HCT116 (cell line): ENCODE results near the gene UVSSA. TPM values are rescaled to one million over a fixed set of nuclear protein-coding genes. Genes with fewer than 3 reads are reported as not detected.

ENCODE experiments used
- ATAC-seq: fragments of 200-7000 bp; cut with Tn5 transposase; 2 replicates; pipeline ENCODE4 v1.9.1; 2020; ENCODE audit warnings: mild to moderate bottlenecking, moderate library complexity
- BruUV-seq: library from RNA; stranded (reverse); fragments of 400-500 nt; replicated peaks from 2 replicates; lab custom pipeline; 2021; lab: Mats Ljungman, UMichigan
- CTCF ChIA-PET: fragments of 300-600 bp; sonication (Branson Sonifier 250); formaldehyde crosslinking; loops from one replicate; lab custom pipeline; 2021; ENCODE audit warnings: antibody characterized with exemption; lab: Charles Lee
- POLR2A ChIA-PET: fragments of 300-600, 350-600 bp; sonication (Branson Sonifier 250); formaldehyde crosslinking; loops from one replicate; lab custom pipeline; 2021; ENCODE audit warnings: antibody characterized with exemption; lab: Charles Lee
- RAD21 ChIA-PET, 2 experiments: fragments of 300-600 bp; sonication (Branson Sonifier 250); formaldehyde crosslinking; loops; one replicate each; lab custom pipeline; 2023; ENCODE audit warnings: low total read pairs in 2 of 2; ENCODE audit not compliant: uncharacterized antibody in 2 of 2, unreplicated experiment in 2 of 2, low non-redundant PET in 1 of 2; lab: Charles Lee
- DNase-seq: peaks from one replicate; pipeline ENCODE4 v3.0.0-alpha.2; 2010; ENCODE audit warnings: low read depth, low spot score
- H2AFZ ChIP-seq: fragments of 200-600 bp; shearing (Covaris generic), sonication (generic); 2 replicates; pipeline ENCODE4 v1.6.1; 2017; ENCODE audit warnings: low read depth, mixed run types, mixed read lengths, antibody characterized with exemption, low read length; ENCODE audit not compliant: poor library complexity, severe bottlenecking
- H3K27ac ChIP-seq: 2 replicates; pipeline ENCODE4 v1.5.1; 2012; ENCODE audit warnings: low read depth, low read length
- H3K27me3 ChIP-seq: fragments of 200-600 bp; sonication (generic); 2 replicates; pipeline ENCODE4 v1.6.1; 2016; ENCODE audit warnings: mixed run types, low read length, mixed read lengths; ENCODE audit not compliant: insufficient read depth
- H3K36me3 ChIP-seq, 2 experiments: fragments of 200-500 bp in 1 of 2; fragments of 200-600 bp in 1 of 2; sonication (Bioruptor generic) in 1 of 2; sonication (generic) in 1 of 2; 2 replicates each; pipeline versions ENCODE4 v1.5.1 to v1.6.1; 2014 to 2016; ENCODE audit warnings: low read length in 2 of 2, inconsistent platforms in 1 of 2, mixed read lengths in 1 of 2, mixed run types in 1 of 2; ENCODE audit not compliant: insufficient read depth in 2 of 2, control insufficient read depth in 1 of 2
- H3K4me1 ChIP-seq, 2 experiments: fragments of 200-600 bp in 1 of 2; sonication (generic) in 1 of 2; 2 replicates each; pipeline versions ENCODE4 v1.5.1 to v1.6.1; 2012 to 2017; ENCODE audit warnings: low read length in 2 of 2, inconsistent platforms in 1 of 2, mild to moderate bottlenecking in 1 of 2, mixed read lengths in 1 of 2, mixed run types in 1 of 2, moderate library complexity in 1 of 2; ENCODE audit not compliant: insufficient read depth in 2 of 2, control insufficient read depth in 1 of 2
- H3K4me2 ChIP-seq: fragments of 200-600 bp; sonication (generic); 2 replicates; pipeline ENCODE4 v1.6.1; 2017; ENCODE audit warnings: mixed run types, low read length, mixed read lengths
- H3K4me3 ChIP-seq, 2 experiments: fragments of 200-600 bp in 1 of 2; sonication (generic) in 1 of 2; replicated peaks in 1 of 2; 2 replicates each; pipeline ENCODE4 v1.5.1; 2011 to 2016; ENCODE audit warnings: low read length in 2 of 2, control low read depth in 1 of 2, low read depth in 1 of 2, mild to moderate bottlenecking in 1 of 2, mixed read lengths in 1 of 2, mixed run types in 1 of 2
- H3K79me2 ChIP-seq: fragments of 200-600 bp; sonication (generic); 2 replicates; pipeline ENCODE4 v1.6.1; 2017; ENCODE audit warnings: mild to moderate bottlenecking, mixed run types, low read length, moderate library complexity, mixed read lengths; ENCODE audit not compliant: insufficient read depth
- H3K9ac ChIP-seq: fragments of 200-600 bp; sonication (generic); 2 replicates; pipeline ENCODE4 v1.6.1; 2016; ENCODE audit warnings: low read length, mixed read lengths
- H3K9me2 ChIP-seq: fragments of 200-600 bp; sonication (generic), shearing (Covaris generic); 2 replicates; pipeline ENCODE4 v1.6.1; 2017; ENCODE audit warnings: mixed run types, mild to moderate bottlenecking, moderate library complexity; ENCODE audit not compliant: insufficient read depth
- H3K9me3 ChIP-seq, 2 experiments: fragments of 200-500 bp in 1 of 2; fragments of 200-600 bp in 1 of 2; sonication (Bioruptor generic) in 1 of 2; sonication (generic) in 1 of 2; 2 replicates each; pipeline ENCODE4 v1.6.1; 2014 to 2017; ENCODE audit warnings: low read length in 2 of 2, mixed read lengths in 2 of 2, inconsistent platforms in 1 of 2, low read depth in 1 of 2, mild to moderate bottlenecking in 1 of 2, mixed run types in 1 of 2, moderate library complexity in 1 of 2; ENCODE audit not compliant: control insufficient read depth in 1 of 2, insufficient read depth in 1 of 2
- H4K20me1 ChIP-seq: fragments of 200-600 bp; sonication (generic), shearing (Covaris generic); 2 replicates; pipeline ENCODE4 v1.6.1; 2017; ENCODE audit warnings: mixed run types, mild to moderate bottlenecking, moderate library complexity; ENCODE audit not compliant: insufficient read depth
- CBX3 ChIP-seq: IDR thresholded peaks from 2 replicates; pipeline ENCODE4 v1.6.1; 2012; ENCODE audit warnings: low read depth
- EZH2phosphoT487 ChIP-seq: fragments of 200-600 bp; IDR thresholded peaks from 2 replicates; pipeline ENCODE4 v1.6.1; 2018; ENCODE audit warnings: antibody characterized with exemption, borderline replicate concordance
- SP1 ChIP-seq: IDR thresholded peaks from 2 replicates; pipeline ENCODE4 v1.6.1; 2012; ENCODE audit warnings: low read depth
- intact Hi-C: fragments of 100-400 bp; cut with micrococcal nuclease; formaldehyde crosslinking; loops from 2 replicates; pipeline ENCODE4 v1.10.0; 2022
- total RNA-seq: library from RNA; stranded (reverse); gene quantifications from one replicate; pipeline ENCODE4 v1.2.1, GENCODE V29; 2021; ENCODE audit not compliant: unreplicated experiment
- TF ChIP-seq, protein P1 (sequence below): IDR thresholded peaks from 2 replicates; pipeline ENCODE4 v1.6.1; 2012

UVSSA gene
- total RNA-seq, 1 experiment from 2014 or later = 30.5 TPM

DNA sequence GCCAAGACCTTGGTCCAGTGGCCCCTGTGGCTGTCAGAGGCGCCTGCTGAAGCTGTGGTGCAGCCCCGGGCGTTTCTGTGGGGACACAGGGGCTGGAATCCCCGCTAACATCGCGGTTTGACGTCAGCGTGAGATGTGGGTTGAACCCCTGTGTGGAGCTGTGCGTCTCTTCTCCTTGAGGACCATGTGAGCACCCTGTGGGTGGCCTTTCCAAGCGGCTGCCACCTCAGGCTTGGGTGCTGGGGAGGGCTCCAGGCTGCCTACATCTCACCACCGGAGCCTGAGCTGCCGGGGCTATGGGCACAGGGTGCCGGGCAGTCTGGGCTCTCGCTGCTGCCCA is 27.7 kb downstream of the UVSSA start:
- no peak for TF ChIP-seq CBX3
- no peak for TF ChIP-seq EZH2phosphoT487
- TF ChIP-seq, protein P1, sequence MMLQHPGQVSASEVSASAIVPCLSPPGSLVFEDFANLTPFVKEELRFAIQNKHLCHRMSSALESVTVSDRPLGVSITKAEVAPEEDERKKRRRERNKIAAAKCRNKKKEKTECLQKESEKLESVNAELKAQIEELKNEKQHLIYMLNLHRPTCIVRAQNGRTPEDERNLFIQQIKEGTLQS = no peak
- Histone ChIP-seq H3K9me3 (no peaks in the 10 kb centered on the region), H3K27me3 (no peaks in the 10 kb centered on the region), H3K36me3 (no peaks in the 10 kb centered on the region; a peak in 1 of 4 replicates), H3K4me1 (no peaks in the 10 kb centered on the region), H3K4me3 (no peak overlapping the region), H2AFZ (no peak overlapping the region), H3K9ac (no peak overlapping the region), H3K9me2 (no peaks in the 10 kb centered on the region), H3K79me2 (no peaks in the 10 kb centered on the region), H3K4me2 (no peak overlapping the region), H3K27ac (no peak overlapping the region), H4K20me1 (no peaks in the 10 kb centered on the region)
- BruUV-seq = no TSS peak
- ChIA-PET POLR2A (no interaction called here), RAD21 (no interaction called here), CTCF (no interaction called here)
- ATAC-seq = no peak
- no peak for DNase-seq
- intact Hi-C loops = no loop called here

DNA sequence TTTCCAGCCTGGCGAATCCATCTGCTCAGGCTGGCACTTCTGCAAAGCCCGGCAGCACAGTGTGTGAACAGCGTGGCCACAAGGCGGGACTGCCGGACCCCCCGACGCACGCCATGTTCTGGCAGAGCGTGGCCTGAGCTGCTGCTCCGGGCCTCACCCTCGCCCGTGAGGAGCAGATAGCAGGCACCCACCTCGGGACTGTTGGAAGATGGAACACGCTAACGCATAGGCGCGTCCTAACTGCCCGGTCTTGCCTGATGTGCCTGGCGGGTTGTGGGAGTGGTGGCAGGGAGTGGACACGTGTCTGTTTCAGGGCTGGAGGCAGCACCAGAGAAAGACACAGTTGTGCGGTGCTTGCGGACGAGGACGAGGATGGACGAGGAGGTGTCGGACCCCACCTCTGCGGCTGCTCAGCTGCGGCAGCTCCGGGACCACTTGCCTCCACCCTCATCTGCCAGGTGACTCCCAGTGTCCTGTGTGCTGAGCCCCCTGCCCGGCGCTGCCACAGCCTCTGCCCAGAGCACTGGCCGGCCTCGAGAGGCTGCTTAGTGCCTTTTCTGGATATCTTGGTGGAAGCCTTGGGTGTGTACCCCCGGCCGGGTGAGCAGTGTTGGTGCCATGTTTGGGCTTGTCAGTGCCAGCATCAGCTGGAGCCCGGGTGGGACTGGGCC is 28.2 kb downstream of the UVSSA start:
- Histone ChIP-seq H3K36me3 (no peaks in the 10 kb centered on the region; a peak in 1 of 4 replicates), H3K27ac (no peak overlapping the region), H3K9me3 (no peaks in the 10 kb centered on the region), H3K27me3 (no peaks in the 10 kb centered on the region), H3K4me2 (no peak overlapping the region), H3K4me3 (no peak overlapping the region), H3K9me2 (no peaks in the 10 kb centered on the region), H2AFZ (no peak overlapping the region), H3K79me2 (no peaks in the 10 kb centered on the region), H3K4me1 (no peaks in the 10 kb centered on the region), H3K9ac (no peak overlapping the region), H4K20me1 (no peaks in the 10 kb centered on the region)
- ChIA-PET POLR2A (no interaction called here), RAD21 (no interaction called here), CTCF (no interaction called here)
- BruUV-seq = no TSS peak
- DNase-seq (no peak), ATAC-seq (no peak)
- intact Hi-C loops = no loop called here
- no peak for TF ChIP-seq SP1
